K562 (cell line): ENCODE data around the gene NRIP2. TPM values are rescaled to one million over a fixed set of nuclear protein-coding genes. Genes with fewer than 3 reads are reported as not detected.

Experiments
- ATAC-seq: fragments of 200-7000 bp; cut with Tn5 transposase; 3 replicates; pipeline ENCODE4 v1.9.1; 2020; ENCODE audit warnings: moderate library complexity
- BruUV-seq: library from RNA; stranded (reverse); fragments of 400-500 nt; replicated peaks from 2 replicates; lab custom pipeline; 2021; lab: Mats Ljungman, UMichigan
- CTCF ChIA-PET: fragments of 300-600 bp; formaldehyde crosslinking; extraction: SDS; loops from one replicate; lab custom pipeline; 2021; ENCODE audit warnings: low intra/inter-chr PET ratio; lab: Yijun Ruan, JAX
- POLR2A ChIA-PET: fragments of 300-600, 350-650 bp; sonication (Branson Sonifier 250); formaldehyde crosslinking; extraction: SDS; loops from one replicate; lab custom pipeline; 2021; ENCODE audit warnings: antibody characterized with exemption, inconsistent platforms; lab: Yijun Ruan, JAX
- DNase-seq, 4 experiments: peaks; one replicate each; pipeline versions ENCODE4 v3.0.0 to v3.0.0-alpha.2; 2011 to 2018; ENCODE audit warnings: low spot score in 3 of 4, mixed read lengths in 3 of 4; ENCODE audit errors: extremely low read depth in 1 of 4
- FAIRE-seq: peaks from 2 replicates; lab custom pipeline; 2011; peaks lifted over from hg19 to GRCh38; lab: Jason Lieb, UNC
- H2AFZ ChIP-seq: 2 replicates; pipeline ENCODE4 v1.6.0; 2011; ENCODE audit warnings: low read depth, low read length, control low read depth, inconsistent platforms
- H3K27ac ChIP-seq: fragments of 200-600 bp; 3 replicates; pipeline ENCODE4 v1.8.0; 2011; ENCODE audit warnings: low read depth, mild to moderate bottlenecking, control low read depth, inconsistent platforms, low read length, moderate library complexity, mixed read lengths; ENCODE audit errors: extremely low read depth
- H3K27me3 ChIP-seq, 2 experiments: fragments of 300-600 bp in 1 of 2; 2 replicates in 1 of 2; 3 replicates in 1 of 2; pipeline versions ENCODE4 v1.6.0 to v1.8.0; 2011; ENCODE audit warnings: inconsistent platforms in 2 of 2, low read length in 2 of 2, mild to moderate bottlenecking in 1 of 2, mixed read lengths in 1 of 2, moderate library complexity in 1 of 2; ENCODE audit not compliant: control insufficient read depth in 2 of 2, insufficient read depth in 2 of 2
- H3K36me3 ChIP-seq: fragments of 300-600 bp; 3 replicates; pipeline ENCODE4 v1.8.0; 2011; ENCODE audit warnings: mild to moderate bottlenecking, low read length, inconsistent platforms; ENCODE audit not compliant: control insufficient read depth, insufficient read depth
- H3K4me1 ChIP-seq, 2 experiments: fragments of 200-600 bp in 1 of 2; replicated peaks in 1 of 2; 2 replicates in 1 of 2; 3 replicates in 1 of 2; pipeline versions ENCODE4 v1.5.1 to v1.8.0; 2011; ENCODE audit warnings: inconsistent platforms in 2 of 2, low read length in 2 of 2, mild to moderate bottlenecking in 1 of 2, mixed read lengths in 1 of 2, moderate library complexity in 1 of 2; ENCODE audit not compliant: control insufficient read depth in 2 of 2, insufficient read depth in 2 of 2
- H3K4me2 ChIP-seq: 2 replicates; pipeline ENCODE4 v1.6.1; 2011; ENCODE audit warnings: low read length, control low read depth, inconsistent platforms, mixed read lengths; ENCODE audit not compliant: insufficient read depth
- H3K4me3 ChIP-seq: fragments of 200-600 bp; sonication (generic), shearing (Covaris generic); 2 replicates; pipeline ENCODE4 v1.5.1; 2016; ENCODE audit warnings: control low read depth, inconsistent platforms
- H3K79me2 ChIP-seq: fragments of 200-600 bp; 3 replicates; pipeline ENCODE4 v1.8.0; 2011; ENCODE audit warnings: low read length, inconsistent platforms; ENCODE audit not compliant: control insufficient read depth, insufficient read depth
- H3K9ac ChIP-seq, 2 experiments: 2 replicates each; pipeline versions ENCODE4 v1.6.0 to v1.6.1; 2011; ENCODE audit warnings: low read depth in 2 of 2, low read length in 2 of 2, control low read depth in 1 of 2, inconsistent platforms in 1 of 2, mild to moderate bottlenecking in 1 of 2, mixed read lengths in 1 of 2; ENCODE audit not compliant: insufficient read depth in 1 of 2
- H3K9me1 ChIP-seq: one replicate; pipeline ENCODE4 v1.6.0; 2011; ENCODE audit warnings: inconsistent platforms, mild to moderate bottlenecking, low read length, moderate library complexity; ENCODE audit not compliant: control insufficient read depth, insufficient read depth
- H3K9me3 ChIP-seq: replicated peaks from 2 replicates; pipeline ENCODE4 v1.5.1; 2011; ENCODE audit warnings: low read depth, low read length, inconsistent platforms; ENCODE audit not compliant: control insufficient read depth, insufficient read depth
- H4K20me1 ChIP-seq: replicated peaks from 2 replicates; pipeline ENCODE4 v1.6.1; 2011; ENCODE audit warnings: low read length, inconsistent platforms, mixed read lengths; ENCODE audit not compliant: control insufficient read depth, insufficient read depth
- CEBPB ChIP-seq: fragments of 450-650 bp; IDR thresholded peaks from 2 replicates; pipeline ENCODE4 v1.6.1; 2016; ENCODE audit warnings: missing genetic modification characterization, missing compliant biosample characterization
- CTCF ChIP-seq, 3 experiments: IDR thresholded peaks in 2 of 3; conservative IDR thresholded peaks in 1 of 3; 2 replicates each; pipeline ENCODE4 v1.5.1; 2011 to 2012; ENCODE audit warnings: low read length in 3 of 3, mild to moderate bottlenecking in 3 of 3, control low read depth in 2 of 3, improper control_type of control experiment in 1 of 3, inconsistent platforms in 1 of 3, low read depth in 1 of 3, mixed read lengths in 1 of 3, moderate library complexity in 1 of 3; ENCODE audit not compliant: insufficient read depth in 2 of 3
- E2F3 ChIP-seq: fragments of 250-450 bp; sonication (Bioruptor Pico); IDR thresholded peaks from 2 replicates; pipeline ENCODE4 v1.4.0; 2020; ENCODE audit warnings: mild to moderate bottlenecking
- NONO ChIP-seq, 2 experiments: fragments of 200-400 bp in 1 of 2; fragments of 450-650 bp in 1 of 2; formaldehyde crosslinking in 1 of 2; IDR thresholded peaks; 2 replicates each; pipeline ENCODE4 v1.6.1; 2017; ENCODE audit warnings: low read depth in 2 of 2, mild to moderate bottlenecking in 2 of 2, moderate library complexity in 2 of 2, low read length in 1 of 2
- RBM25 ChIP-seq: fragments of 200-400 bp; formaldehyde crosslinking; IDR thresholded peaks from 2 replicates; pipeline ENCODE4 v1.6.1; 2018; ENCODE audit warnings: low read length, low read depth, moderate library complexity; ENCODE audit not compliant: severe bottlenecking
- SRSF1 ChIP-seq: fragments of 200-400 bp; formaldehyde crosslinking; IDR thresholded peaks from 2 replicates; pipeline ENCODE4 v1.6.1; 2017; ENCODE audit warnings: mild to moderate bottlenecking, low read depth, low read length, moderate library complexity
- USF2 ChIP-seq: sonication (generic); formaldehyde crosslinking; IDR thresholded peaks from 2 replicates; pipeline ENCODE4 v1.5.0; 2020; ENCODE audit warnings: missing genetic modification reagents
- ZNF140 ChIP-seq: fragments of 250-450 bp; sonication (Bioruptor Pico); IDR thresholded peaks from 2 replicates; pipeline ENCODE4 v1.8.0; 2021; ENCODE audit warnings: moderate library complexity, mild to moderate bottlenecking, inconsistent platforms
- ZNF609 ChIP-seq: sonication (generic); formaldehyde crosslinking; IDR thresholded peaks from 2 replicates; pipeline ENCODE4 v1.8.1; 2023; ENCODE audit warnings: missing genetic modification reagents, mild to moderate bottlenecking, borderline replicate concordance
- ZNF699 ChIP-seq: fragments of 250-450 bp; sonication (Bioruptor Pico); IDR thresholded peaks from 2 replicates; pipeline ENCODE4 v1.8.0; 2021; ENCODE audit warnings: mild to moderate bottlenecking, moderate library complexity; ENCODE audit not compliant: insufficient replicate concordance
- WGBS: fragments of 100-300 bp; shearing (Covaris generic); methylation state at CpG from one replicate; pipeline ENCODE4 v1.1.6; 2016; ENCODE audit warnings: low coverage, mixed read lengths; ENCODE audit not compliant: insufficient coverage; ENCODE audit errors: missing lambda C conversion rate; 5-methylcytosine and 5-hydroxymethylcytosine counted together
- in situ Hi-C: fragments of 300-500 bp; cut with MboI; formaldehyde crosslinking; loops from 4 replicates; pipeline ENCODE4 v1.15.0; 2018; ENCODE audit warnings: inconsistent platforms, mixed read lengths
- intact Hi-C: fragments of 100-400 bp; cut with micrococcal nuclease; formaldehyde crosslinking; loops from 2 replicates; pipeline ENCODE4 v1.14.2; 2022
- polyA plus RNA-seq, 8 experiments: library from polyadenylated mRNA; depleted of rRNA in 4 of 8; stranded (reverse) in 5 of 8; unstranded in 3 of 8; fragments of >200 nt; fragmentation: Nextera tagmentation in 2 of 8; fragmentation: Illumina TruSeq in 1 of 8; extraction: Ambion mirVana in 2 of 8; extraction: Trizol in 1 of 8; gene quantifications; 2 replicates each; pipeline versions ENCODE4 v1.2.1 to v1.2.3, GENCODE V29; 2011 to 2014; ENCODE audit warnings: inconsistent platforms in 1 of 8, missing spikeins in 1 of 8
- total RNA-seq, 7 experiments: library from RNA; depleted of rRNA in 6 of 7; stranded (reverse); fragments of >200 nt in 6 of 7; fragmentation: Illumina TruSeq in 2 of 7; extraction: Trizol in 2 of 7; gene quantifications; 2 replicates each; pipeline versions ENCODE4 v1.2.1 to v1.2.3, GENCODE V29; 2011 to 2021; ENCODE audit warnings: low replicate concordance in 1 of 7

The NRIP2 gene
- total and polyA plus RNA-seq, 9 of the 15 experiments (the other 6 are each of a cell fraction or from before 2014, with no cell fraction given) = 0.07 to 0.10 TPM; not detected in 7

GRCh38 chr12:2796187-2796666 lies 38.6 kb downstream of the NRIP2 start:
- Histone ChIP-seq H2AFZ (peak overlapping the region; percentile 50; the same call in 1 of the 2 replicates), H3K9ac (peak overlapping the region; percentile 69 to 91), H3K36me3 (peaks cover 53% of the 10 kb centered on the region), H3K9me3 (no peaks in the 10 kb centered on the region), H3K9me1 (no peaks in the 10 kb centered on the region), H3K4me2 (peak overlapping the region; percentile 81), H3K27ac (peak overlapping the region; percentile 56; the same call in 2 of the 3 replicates), H3K27me3 (no peaks in the 10 kb centered on the region), H3K79me2 (peaks cover 40% of the 10 kb centered on the region), H4K20me1 (peaks cover 20% of the 10 kb centered on the region; the same call in 1 of the 2 replicates), H3K4me3 (peak overlapping the region; percentile 70), H3K4me1 (peaks cover 18 to 38% of the 10 kb centered on the region in 2 experiments; a peak in 4 of 5 replicates)
- no TSS peak for BruUV-seq
- intact Hi-C loops = no loop called here
- 0% methylated on average over 14 of the region's 14 CpGs for WGBS
- FAIRE-seq = peak; percentile 29
- ChIA-PET CTCF (no interaction called here), POLR2A (interaction anchor here (0.6 to 1.2 kb wide), 6 partner anchors 8 to 309 kb away, joined by 3 to 4 read pairs (median 3); no protein-coding TSS in a partner anchor)
- in situ Hi-C loops = no loop called here
- 0 out of 3 replicates have a peak, but pooled peaks have one; percentile 11 for ATAC-seq
- DNase-seq = peak in 2 of 4 experiments; percentile 16 to 22
- no peak for TF ChIP-seq NONO (IDR thresholded peaks at IDR 0.05; ENCODE audit: low read depth in 2 of 2, low read length in 1 of 2)
- no peak for TF ChIP-seq ZNF609 (CRISPR knock-in tag)
- TF ChIP-seq SRSF1 = no peak
- TF ChIP-seq RBM25 = no peak
- TF ChIP-seq USF2 = no peak
- no peak for TF ChIP-seq ZNF140
- TF ChIP-seq ZNF699 (CRISPR knock-in tag) = no peak
- no peak for TF ChIP-seq E2F3 (CRISPR knock-in tag)
- TF ChIP-seq CEBPB = no peak
- TF ChIP-seq CTCF (IDR thresholded peaks at IDR 0.05 in 2 of 3, conservative IDR thresholded peaks at IDR 0.05 in 1 of 3; ENCODE audit: insufficient read depth in 2 of 3, low read depth in 1 of 3, low read length in 3 of 3) = peak in 2 of 3 experiments; percentile 17 to 30; a peak in 3 of 6 replicates
